Midbrain (tissue), 1 donor: ENCODE measurements around the gene MLF2.

Source experiments
- DNase-seq: peaks from one replicate; lab custom pipeline; 2025; lab: John Stamatoyannopoulos, UW

Gene MLF2

GRCh38 chr12:6752921-6753771 is at the start of gene MLF2:
Gene MLF2, minus strand, starts transcription at chr12:6753141. Its CDS starts 807 bp downstream, at chr12:6752334.
- DNase-seq = peak; percentile 97

GRCh38 chr12:6799147-6799546 is 46.2 kb upstream of the MLF2 start:
- DNase-seq = no peak

GRCh38 chr12:6796576-6796975 is 43.6 kb upstream of the MLF2 start:
- DNase-seq = no peak

- no peak for DNase-seq
These were observed 42.1 kb upstream of the MLF2 start for GRCh38 chr12:6795088-6795487.

- peak; percentile 28 for DNase-seq
These were observed 39.7 kb upstream of the MLF2 start for GRCh38 chr12:6792522-6793201.

GRCh38 chr12:6791931-6792520 is 39.1 kb upstream of the MLF2 start:
- no peak for DNase-seq

- no peak for DNase-seq
These were observed 37.7 kb upstream of the MLF2 start for GRCh38 chr12:6790496-6791150.

- DNase-seq = peak; percentile 25
These were observed 36.3 kb upstream of the MLF2 start, which contains the start of gene CD4 for GRCh38 chr12:6788972-6789924. Gene CD4, plus strand, starts transcription at chr12:6789528. Its CDS starts 10,611 bp downstream, at chr12:6800139.

GRCh38 chr12:6787309-6787708 is 34.4 kb upstream of the MLF2 start:
- DNase-seq = no peak

- DNase-seq = no peak
These were observed 33.6 kb upstream of the MLF2 start for GRCh38 chr12:6786416-6787094.

GRCh38 chr12:6784761-6785160 is 31.8 kb upstream of the MLF2 start:
- DNase-seq = no peak

- no peak for DNase-seq
These were observed 31.4 kb upstream of the MLF2 start for GRCh38 chr12:6784296-6784695.

GRCh38 chr12:6783828-6784227 is 30.9 kb upstream of the MLF2 start:
- no peak for DNase-seq

- DNase-seq = no peak
These were observed 30.1 kb upstream of the MLF2 start for GRCh38 chr12:6782850-6783566.

- no peak for DNase-seq
These were observed 29.2 kb upstream of the MLF2 start for GRCh38 chr12:6782119-6782518.

- DNase-seq = no peak
These were observed 27.6 kb upstream of the MLF2 start for GRCh38 chr12:6780573-6780972.

- DNase-seq = no peak
These were observed 26.9 kb upstream of the MLF2 start for GRCh38 chr12:6779708-6780432.

GRCh38 chr12:6778574-6779550 is 25.9 kb upstream of the MLF2 start:
- peak; percentile 91 for DNase-seq
